GM23248 (cell line): Measurements from ENCODE around the gene PIK3CG.

ENCODE experiments used
- EZH2 ChIP-seq: fragments of 200-600 bp; sonication (generic); IDR thresholded peaks from 2 replicates; pipeline ENCODE4 v1.6.1; 2018; ENCODE audit warnings: antibody characterized with exemption, mild to moderate bottlenecking; ENCODE audit not compliant: insufficient read depth, poor library complexity, severe bottlenecking
- EZH2phosphoT487 ChIP-seq: fragments of 200-600 bp; sonication (generic); IDR thresholded peaks from 2 replicates; pipeline ENCODE4 v1.6.1; 2018; ENCODE audit warnings: antibody characterized with exemption, moderate library complexity, mild to moderate bottlenecking, low read depth; ENCODE audit not compliant: insufficient read depth

DNA sequence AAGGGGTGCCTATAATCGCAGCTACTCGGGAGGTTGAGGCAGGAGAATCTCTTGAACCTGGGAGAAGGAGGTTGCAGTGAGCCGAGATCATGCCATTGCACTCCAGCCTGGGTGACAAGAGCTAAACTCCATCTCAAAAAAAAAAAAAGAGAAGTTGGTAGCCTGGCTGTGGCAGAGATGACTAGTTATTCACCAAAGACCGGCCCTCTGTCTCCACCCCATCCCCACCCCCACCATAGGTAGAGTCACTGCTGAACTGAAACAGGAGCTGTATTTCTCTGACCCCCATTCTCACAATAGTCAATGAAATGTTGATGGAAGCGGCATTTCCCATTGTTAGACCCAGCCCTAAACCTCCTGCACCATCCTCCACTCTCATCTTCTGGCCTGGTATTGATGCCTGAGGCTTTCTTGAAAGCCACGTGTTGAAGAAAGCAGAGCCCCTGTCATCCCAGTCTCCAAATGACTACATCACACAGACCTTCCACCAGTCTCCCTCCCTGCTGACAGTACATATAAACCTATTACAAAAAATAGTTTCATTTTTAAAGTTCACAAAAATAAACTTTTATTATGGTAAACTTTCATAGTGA lies 9.4 kb upstream of the PIK3CG start:
- TF ChIP-seq EZH2 (no peak), EZH2phosphoT487 (no peak)
